Activated T-cell treated with anti-CD3 and anti-CD28 coated beads, Interleukin-2, amount 50 U/mL, for 24 hours (primary cell): Measurements from ENCODE around the gene TMEM255A.
A peak's percentile ranks its signal among the peaks of the same experiment; 100 is the strongest.
"Not testable (repeated sequence)": the region's sequence is repeated elsewhere in the genome, so short reads cannot be mapped to it uniquely, and the experiment has no call there.

Experiments used
- DNase-seq: peaks from one replicate; pipeline ENCODE4 v3.0.0-alpha.2; 2020
- H3K27ac Mint-ChIP-seq: 2 replicates; pipeline ENCODE4 v1.8.0; 2020; ENCODE audit warnings: mild to moderate bottlenecking, mixed read lengths
- H3K27me3 Mint-ChIP-seq: 2 replicates; pipeline ENCODE4 v1.8.0; 2020; ENCODE audit warnings: mixed read lengths
- H3K36me3 Mint-ChIP-seq: 2 replicates; pipeline ENCODE4 v1.8.0; 2020; ENCODE audit warnings: low read depth, mixed read lengths
- H3K4me1 Mint-ChIP-seq: 2 replicates; pipeline ENCODE4 v1.8.0; 2020; ENCODE audit warnings: low read depth, mixed read lengths
- H3K4me3 Mint-ChIP-seq: 2 replicates; pipeline ENCODE4 v1.8.0; 2020; ENCODE audit warnings: mild to moderate bottlenecking, moderate library complexity, mixed read lengths
- H3K9me3 Mint-ChIP-seq: 2 replicates; pipeline ENCODE4 v1.8.0; 2020; ENCODE audit warnings: mixed read lengths

TMEM255A gene

GRCh38 chrX:120310861-120311726 lies at the start of gene TMEM255A:
Gene TMEM255A (minus strand): TSS chrX:120311461. CDS start chrX:120311309, 152 bp downstream.
- H3K4me3 Mint-ChIP-seq: peak within 1 kb of the TSS; percentile 81
- H3K27me3 Mint-ChIP-seq: peaks cover 80% of the 10 kb centered on the region
- H3K36me3 Mint-ChIP-seq: no peaks in the 10 kb centered on the region
- DNase-seq: no peak
- H3K9me3 Mint-ChIP-seq: no peaks in the 10 kb centered on the region
- H3K27ac Mint-ChIP-seq: no peak within 1 kb of the TSS
- peaks cover 29% of the 10 kb centered on the region for H3K4me1 Mint-ChIP-seq

DNA sequence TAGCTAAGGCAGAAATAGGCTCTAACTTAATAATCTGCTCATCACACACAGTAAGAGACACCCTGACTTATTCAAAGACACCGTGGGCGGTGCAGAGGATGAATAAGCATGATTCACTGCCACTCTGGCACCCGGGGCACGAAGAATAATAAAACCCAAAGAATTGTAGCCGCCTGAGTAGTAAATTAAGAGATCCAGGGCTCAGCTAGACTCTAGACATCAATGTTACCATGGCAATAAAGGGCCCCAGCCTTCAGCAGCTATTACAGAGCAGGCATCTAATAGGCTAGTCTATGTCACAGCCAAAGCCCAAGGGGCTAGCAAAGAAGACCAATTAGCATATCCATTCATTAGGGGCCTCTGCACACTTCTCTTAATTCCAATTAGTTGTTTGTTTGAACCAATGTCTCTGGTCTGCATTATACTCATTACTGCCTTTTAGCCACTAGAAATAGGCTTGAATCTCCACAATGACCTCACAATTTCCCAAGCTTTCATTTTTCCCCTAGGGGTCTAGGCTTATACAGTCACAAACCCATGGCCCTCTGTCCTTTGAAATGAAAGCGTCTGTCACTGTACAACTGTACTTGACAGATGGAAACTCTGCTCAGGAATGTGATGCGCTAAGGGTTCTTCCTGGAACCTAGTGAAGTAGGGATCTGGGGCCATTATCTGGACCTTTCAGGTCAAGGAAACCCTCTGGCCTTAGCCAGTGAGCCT lies 47.6 kb upstream of the TMEM255A start:
- Mint-ChIP-seq H3K9me3 (no peaks in the 10 kb centered on the region), H3K4me1 (peaks cover 10% of the 10 kb centered on the region), H3K4me3 (no peak overlapping the region), H3K27me3 (peaks cover 37% of the 10 kb centered on the region), H3K36me3 (no peaks in the 10 kb centered on the region), H3K27ac (no peak overlapping the region)
- no peak for DNase-seq

- Mint-ChIP-seq H3K27me3 (peaks cover 30% of the 10 kb centered on the region), H3K27ac (no peak overlapping the region), H3K36me3 (no peaks in the 10 kb centered on the region), H3K4me1 (peaks cover 10% of the 10 kb centered on the region), H3K4me3 (no peak overlapping the region), H3K9me3 (no peaks in the 10 kb centered on the region)
- DNase-seq: no peak
These were observed 45.9 kb upstream of the TMEM255A start for GRCh38 chrX:120357186-120357585.

- DNase-seq: no peak
- H3K4me3 Mint-ChIP-seq: no peak overlapping the region
- H3K4me1 Mint-ChIP-seq: peaks cover 10% of the 10 kb centered on the region
- no peak overlapping the region for H3K27ac Mint-ChIP-seq
- no peaks in the 10 kb centered on the region for H3K36me3 Mint-ChIP-seq
- H3K9me3 Mint-ChIP-seq: no peaks in the 10 kb centered on the region
- H3K27me3 Mint-ChIP-seq: peaks cover 26% of the 10 kb centered on the region
These were observed 44.8 kb upstream of the TMEM255A start for GRCh38 chrX:120356084-120356483.

- H3K27ac Mint-ChIP-seq: no peak overlapping the region
- DNase-seq: no peak
- no peaks in the 10 kb centered on the region for H3K4me1 Mint-ChIP-seq
- peaks cover 2% of the 10 kb centered on the region for H3K27me3 Mint-ChIP-seq
- H3K4me3 Mint-ChIP-seq: no peak overlapping the region
- H3K36me3 Mint-ChIP-seq: no peaks in the 10 kb centered on the region
- peaks cover 3% of the 10 kb centered on the region for H3K9me3 Mint-ChIP-seq
These were observed 39.3 kb upstream of the TMEM255A start for GRCh38 chrX:120350450-120351138.

GRCh38 chrX:120344566-120344965 lies 33.3 kb upstream of the TMEM255A start:
- H3K9me3 Mint-ChIP-seq, H3K36me3 Mint-ChIP-seq, H3K4me3 Mint-ChIP-seq, H3K4me1 Mint-ChIP-seq, H3K27ac Mint-ChIP-seq, DNase-seq: not testable (repeated sequence)
- H3K27me3 Mint-ChIP-seq: peaks cover 32% of the 10 kb centered on the region

DNA sequence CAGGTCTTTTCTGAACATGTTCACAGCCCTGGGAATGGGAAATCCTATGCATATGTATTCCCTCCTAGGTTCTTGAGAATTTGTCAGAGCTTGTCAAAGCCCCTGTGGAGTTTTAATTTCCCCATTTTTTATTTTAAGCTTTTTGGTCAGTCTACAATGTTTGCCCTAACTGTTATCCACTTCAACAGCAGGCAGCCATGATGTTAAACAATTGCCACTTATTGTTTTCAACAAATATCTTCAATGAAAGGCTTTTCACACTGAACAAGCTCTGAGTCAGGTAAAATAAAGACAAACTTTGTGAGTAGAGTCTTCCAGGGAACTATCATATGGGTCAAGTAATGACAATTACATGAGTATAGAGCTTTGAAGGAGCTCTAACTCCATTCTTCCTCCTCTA lies 25.6 kb upstream of the TMEM255A start:
- Mint-ChIP-seq H3K27me3 (peaks cover 14% of the 10 kb centered on the region), H3K4me1 (no peaks in the 10 kb centered on the region), H3K36me3 (no peaks in the 10 kb centered on the region), H3K27ac (no peak overlapping the region), H3K4me3 (no peak overlapping the region), H3K9me3 (peaks cover 23% of the 10 kb centered on the region)
- no peak for DNase-seq

DNA sequence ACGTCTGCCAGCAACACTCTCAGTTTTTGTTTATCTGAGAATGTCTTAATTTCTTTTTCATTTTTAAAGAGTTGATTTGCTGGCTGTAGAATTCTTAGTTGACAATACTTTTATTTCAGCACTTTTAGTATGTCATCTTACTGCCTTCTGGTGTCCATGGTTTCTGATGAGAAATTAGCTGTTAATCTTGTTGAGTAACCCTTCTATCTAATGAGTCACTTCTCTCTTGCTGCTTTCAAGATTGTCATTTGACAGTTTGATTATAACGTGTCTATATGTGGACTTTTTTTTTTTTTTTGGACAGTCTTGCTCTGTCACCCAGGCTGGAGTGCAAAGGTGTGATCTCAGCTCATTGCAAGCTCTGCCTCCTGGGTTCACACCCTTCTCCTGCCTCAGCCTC lies 24.0 kb upstream of the TMEM255A start:
- Mint-ChIP-seq H3K27ac (no peak overlapping the region), H3K4me3 (no peak overlapping the region), H3K36me3 (no peaks in the 10 kb centered on the region), H3K4me1 (no peaks in the 10 kb centered on the region), H3K27me3 (peaks cover 8% of the 10 kb centered on the region), H3K9me3 (peaks cover 23% of the 10 kb centered on the region)
- DNase-seq: no peak

- H3K4me3 Mint-ChIP-seq: no peak overlapping the region
These were observed 23.3 kb upstream of the TMEM255A start for GRCh38 chrX:120334603-120335002.

DNA sequence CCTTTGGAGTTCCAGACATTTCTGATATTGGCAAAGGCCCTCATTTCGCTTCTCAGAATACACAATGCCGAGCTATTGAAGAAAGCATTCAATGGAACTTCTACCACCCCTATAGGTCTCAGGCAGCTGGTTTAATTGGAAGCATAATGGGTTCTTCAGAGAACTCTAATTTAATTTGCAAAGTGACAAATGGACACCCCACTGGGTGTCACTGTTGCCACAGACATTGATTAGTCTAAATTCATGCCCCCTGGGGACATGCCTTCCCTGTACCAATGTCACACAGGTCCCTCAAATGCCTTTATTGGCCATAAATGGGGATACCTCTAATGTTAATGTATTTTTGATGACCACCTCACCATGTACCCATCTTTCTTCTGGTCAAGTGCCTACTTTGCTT lies 22.9 kb upstream of the TMEM255A start:
- Mint-ChIP-seq H3K4me1 (no peaks in the 10 kb centered on the region), H3K9me3 (peaks cover 23% of the 10 kb centered on the region), H3K36me3 (no peaks in the 10 kb centered on the region), H3K4me3 (no peak overlapping the region), H3K27ac (no peak overlapping the region), H3K27me3 (peaks cover 12% of the 10 kb centered on the region)
- no peak for DNase-seq

More at GRCh38 chrX:120334603-120335002, 23.3 kb upstream of the TMEM255A start:
- DNase-seq: no peak
- no peaks in the 10 kb centered on the region for H3K36me3 Mint-ChIP-seq
- H3K4me1 Mint-ChIP-seq: no peaks in the 10 kb centered on the region
- peaks cover 8% of the 10 kb centered on the region for H3K27me3 Mint-ChIP-seq
- no peak overlapping the region for H3K27ac Mint-ChIP-seq
- peaks cover 23% of the 10 kb centered on the region for H3K9me3 Mint-ChIP-seq

- Mint-ChIP-seq H3K36me3 (no peaks in the 10 kb centered on the region), H3K9me3 (peaks cover 12% of the 10 kb centered on the region), H3K27ac (no peak overlapping the region), H3K27me3 (peaks cover 19% of the 10 kb centered on the region), H3K4me1 (no peaks in the 10 kb centered on the region), H3K4me3 (no peak overlapping the region)
- DNase-seq: no peak
These were observed 21.1 kb upstream of the TMEM255A start for GRCh38 chrX:120332394-120332793.

DNA sequence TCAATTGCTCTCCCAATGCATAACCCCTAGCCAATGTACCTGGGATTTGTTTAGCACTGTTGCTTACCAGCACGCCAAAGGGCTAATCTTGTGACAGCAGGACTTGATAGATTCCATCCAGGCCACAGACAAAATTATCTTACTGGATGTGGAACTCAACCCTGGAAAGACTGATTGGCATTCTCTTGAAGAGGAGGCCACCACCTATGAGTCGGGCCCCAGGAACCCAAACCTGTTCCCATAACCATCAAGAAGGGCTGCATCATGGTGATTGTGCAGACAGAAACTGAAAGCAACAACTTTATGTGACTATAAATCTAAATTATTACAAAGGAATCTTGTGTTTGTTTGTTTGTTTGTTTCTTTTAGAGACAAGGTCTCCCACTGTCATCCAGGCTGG lies 19.9 kb upstream of the TMEM255A start:
- no peak for DNase-seq
- H3K27me3 Mint-ChIP-seq: peaks cover 24% of the 10 kb centered on the region
- no peak overlapping the region for H3K4me3 Mint-ChIP-seq
- no peaks in the 10 kb centered on the region for H3K4me1 Mint-ChIP-seq
- no peaks in the 10 kb centered on the region for H3K36me3 Mint-ChIP-seq
- peaks cover 3% of the 10 kb centered on the region for H3K9me3 Mint-ChIP-seq
- H3K27ac Mint-ChIP-seq: no peak overlapping the region

DNA sequence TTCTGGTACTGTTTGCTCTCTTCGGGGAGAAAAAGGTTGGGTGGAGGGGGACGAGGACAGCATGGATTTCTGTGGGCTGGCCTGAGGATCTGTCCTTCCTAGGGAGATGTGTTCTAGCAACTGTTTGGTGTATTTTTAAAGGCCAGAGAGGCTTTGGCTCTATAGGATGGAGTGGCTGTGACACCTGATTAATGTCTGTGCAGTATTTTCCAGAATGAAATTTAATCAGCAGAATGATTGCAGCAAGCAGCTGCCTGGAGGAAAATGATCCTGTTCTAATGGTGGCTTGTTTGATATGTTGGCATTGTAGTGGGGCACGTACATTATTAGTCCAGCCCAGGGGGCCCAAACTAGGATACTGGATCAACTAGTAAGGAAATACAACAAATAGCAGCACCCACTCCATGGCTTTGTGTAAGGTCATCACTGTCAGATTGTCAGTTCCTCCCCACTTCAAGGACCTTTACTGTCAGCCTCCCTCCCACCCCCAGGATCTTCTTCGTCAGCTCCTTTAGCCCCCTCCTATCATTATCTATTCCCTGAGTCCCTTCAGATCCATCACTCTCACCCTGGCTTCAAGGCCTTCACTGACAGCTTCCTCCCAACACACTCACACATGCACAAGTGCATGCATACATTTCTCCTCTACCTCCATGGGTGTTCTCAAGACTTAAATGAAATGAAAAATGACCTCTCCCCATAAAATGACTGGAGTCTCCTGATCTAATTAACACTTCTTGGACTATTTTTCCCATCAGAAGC lies 10.4 kb upstream of the TMEM255A start:
- Mint-ChIP-seq H3K27ac (no peak overlapping the region), H3K4me1 (no peaks in the 10 kb centered on the region), H3K36me3 (no peaks in the 10 kb centered on the region), H3K27me3 (peaks cover 47% of the 10 kb centered on the region), H3K4me3 (no peak overlapping the region), H3K9me3 (no peaks in the 10 kb centered on the region)
- DNase-seq: no peak

DNA sequence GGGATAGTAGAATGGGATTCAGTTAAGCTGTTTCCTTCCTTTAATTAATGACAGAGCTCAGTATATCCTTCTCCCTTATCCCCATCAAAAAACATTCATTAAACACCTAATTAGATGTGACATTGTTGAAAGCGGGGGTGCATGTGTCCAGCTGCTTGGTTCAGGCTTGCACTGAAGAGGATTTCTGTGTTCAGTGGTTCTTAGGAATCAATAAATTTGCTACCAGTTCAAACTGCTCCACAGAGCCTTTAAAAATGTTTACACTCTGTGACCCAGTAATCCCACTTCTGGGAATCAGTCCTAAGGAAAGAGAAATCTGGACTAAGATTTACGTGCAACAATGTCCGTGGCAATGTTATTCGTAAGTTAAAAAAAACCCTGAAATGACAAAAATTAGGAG lies 7.2 kb upstream of the TMEM255A start:
- Mint-ChIP-seq H3K4me1 (no peaks in the 10 kb centered on the region), H3K9me3 (no peaks in the 10 kb centered on the region), H3K36me3 (no peaks in the 10 kb centered on the region), H3K4me3 (no peak overlapping the region), H3K27ac (no peak overlapping the region), H3K27me3 (peaks cover 57% of the 10 kb centered on the region)
- DNase-seq: no peak
